Parathyroid adenoma (tissue), 2 donors: ENCODE results near the gene AGAP1.

ENCODE experiments used
- H2AFZ ChIP-seq: fragments of 300-600 bp; sonication (generic); one replicate; pipeline ENCODE4 v1.7.0; 2017; ENCODE audit warnings: antibody characterized with exemption, mild to moderate bottlenecking
- H3K27ac ChIP-seq: fragments of 300-600 bp; sonication (generic); one replicate; pipeline ENCODE4 v1.7.0; 2017
- H3K27me3 ChIP-seq: fragments of 300-600 bp; sonication (generic); one replicate; pipeline ENCODE4 v1.7.0; 2017; ENCODE audit warnings: low read length; ENCODE audit not compliant: control insufficient read depth, insufficient read depth
- H3K36me3 ChIP-seq: fragments of 300-600 bp; sonication (generic); one replicate; pipeline ENCODE4 v1.7.0; 2017; ENCODE audit warnings: low read length; ENCODE audit not compliant: control insufficient read depth, insufficient read depth
- H3K4me1 ChIP-seq: fragments of 300-600 bp; sonication (generic); one replicate; pipeline ENCODE4 v1.7.0; 2017; ENCODE audit warnings: control low read depth
- H3K4me2 ChIP-seq: fragments of 300-600 bp; sonication (generic); one replicate; pipeline ENCODE4 v1.7.0; 2017; ENCODE audit warnings: low read length
- H3K4me3 ChIP-seq: fragments of 300-600 bp; sonication (generic); one replicate; pipeline ENCODE4 v1.7.0; 2017; ENCODE audit warnings: low read depth, low read length
- H3K79me2 ChIP-seq: fragments of 300-600 bp; sonication (generic); one replicate; pipeline ENCODE4 v1.7.0; 2017; ENCODE audit warnings: control low read depth
- H3K9ac ChIP-seq: fragments of 300-600 bp; sonication (generic); one replicate; pipeline ENCODE4 v1.7.0; 2017; ENCODE audit warnings: mild to moderate bottlenecking
- H3K9me3 ChIP-seq: fragments of 300-600 bp; sonication (generic); one replicate; pipeline ENCODE4 v1.7.0; 2017; ENCODE audit warnings: low read length; ENCODE audit not compliant: control insufficient read depth
- CTCF ChIP-seq: fragments of 300-600 bp; sonication (generic); IDR thresholded peaks from one replicate; pipeline ENCODE4 v1.7.0; 2017; ENCODE audit warnings: antibody characterized with exemption, mild to moderate bottlenecking
- donor health status: primary hyperparathyroidism.

AGAP1 gene

GRCh38 chr2:235598026-235598425, 104.2 kb downstream of the AGAP1 start:
- H3K27me3 ChIP-seq: no peaks in the 10 kb centered on the region
- H3K4me1 ChIP-seq: peaks cover 4% of the 10 kb centered on the region
- no peak for TF ChIP-seq CTCF
- no peak overlapping the region for H3K4me2 ChIP-seq
- no peaks in the 10 kb centered on the region for H3K36me3 ChIP-seq
- no peak overlapping the region for H3K9ac ChIP-seq
- H3K27ac ChIP-seq: no peak overlapping the region
- H3K4me3 ChIP-seq: no peak overlapping the region
- H2AFZ ChIP-seq: no peak overlapping the region
- peaks cover 44% of the 10 kb centered on the region for H3K79me2 ChIP-seq
- H3K9me3 ChIP-seq: no peaks in the 10 kb centered on the region

- no peak for TF ChIP-seq CTCF
- Histone ChIP-seq H3K27me3 (no peaks in the 10 kb centered on the region), H3K4me3 (no peak overlapping the region), H3K4me2 (no peak overlapping the region), H3K4me1 (peaks cover 4% of the 10 kb centered on the region), H3K27ac (no peak overlapping the region), H2AFZ (no peak overlapping the region), H3K9ac (no peak overlapping the region), H3K79me2 (peaks cover 49% of the 10 kb centered on the region), H3K9me3 (no peaks in the 10 kb centered on the region), H3K36me3 (no peaks in the 10 kb centered on the region)
Measured at GRCh38 chr2:235598532-235599531, 105.0 kb downstream of the AGAP1 start.

GRCh38 chr2:235599596-235600338, 105.9 kb downstream of the AGAP1 start:
- H3K9ac ChIP-seq: no peak overlapping the region
- H3K79me2 ChIP-seq: peaks cover 49% of the 10 kb centered on the region
- H3K4me1 ChIP-seq: peaks cover 4% of the 10 kb centered on the region
- no peak overlapping the region for H3K4me2 ChIP-seq
- no peak overlapping the region for H2AFZ ChIP-seq
- H3K36me3 ChIP-seq: no peaks in the 10 kb centered on the region
- H3K9me3 ChIP-seq: no peaks in the 10 kb centered on the region
- no peak overlapping the region for H3K27ac ChIP-seq
- no peak for TF ChIP-seq CTCF
- no peaks in the 10 kb centered on the region for H3K27me3 ChIP-seq
- H3K4me3 ChIP-seq: no peak overlapping the region

- H3K9me3 ChIP-seq: no peaks in the 10 kb centered on the region
- H3K9ac ChIP-seq: no peak overlapping the region
- H3K36me3 ChIP-seq: no peaks in the 10 kb centered on the region
- peaks cover 4% of the 10 kb centered on the region for H3K4me1 ChIP-seq
- H3K4me3 ChIP-seq: no peak overlapping the region
- no peak overlapping the region for H3K27ac ChIP-seq
- H3K4me2 ChIP-seq: no peak overlapping the region
- no peaks in the 10 kb centered on the region for H3K27me3 ChIP-seq
- H3K79me2 ChIP-seq: peaks cover 46% of the 10 kb centered on the region
- no peak for TF ChIP-seq CTCF
- H2AFZ ChIP-seq: no peak overlapping the region
Measured at GRCh38 chr2:235600406-235600805, 106.6 kb downstream of the AGAP1 start.
